GM21737 (cell line): Measurements from ENCODE around the gene ANKRD13D.

ENCODE experiments used
- ATAC-seq: cut with Tn5 transposase; IDR thresholded peaks from one replicate; pipeline ENCODE4 v1.9.1; 2021; ENCODE audit warnings: mild to moderate bottlenecking, moderate library complexity; ENCODE audit not compliant: unreplicated experiment

The ANKRD13D gene

GRCh38 chr11:67302571-67303131, 13.5 kb downstream of the ANKRD13D start:
- ATAC-seq: no peak

GRCh38 chr11:67303132-67303834, 14.2 kb downstream of the ANKRD13D start, which contains the start of gene SSH3:
TSS of gene SSH3 (plus strand) at chr11:67303530. CDS start at chr11:67303626, 96 bp downstream.
- no peak for ATAC-seq

- ATAC-seq: no peak
These were observed 14.8 kb downstream of the ANKRD13D start for GRCh38 chr11:67303835-67304411.

- no peak for ATAC-seq
These were observed 15.5 kb downstream of the ANKRD13D start for GRCh38 chr11:67304511-67305113.

GRCh38 chr11:67306769-67307544, 17.9 kb downstream of the ANKRD13D start:
- ATAC-seq: no peak

- ATAC-seq: no peak
These were observed 18.5 kb downstream of the ANKRD13D start for GRCh38 chr11:67307545-67308001.

GRCh38 chr11:67308031-67308866, 19.1 kb downstream of the ANKRD13D start:
- no peak for ATAC-seq

- ATAC-seq: no peak
These were observed 20.1 kb downstream of the ANKRD13D start for GRCh38 chr11:67309166-67309565.

- no peak for ATAC-seq
These were observed 20.6 kb downstream of the ANKRD13D start for GRCh38 chr11:67309661-67310061.

- ATAC-seq: no peak
These were observed 21.3 kb downstream of the ANKRD13D start for GRCh38 chr11:67310246-67311050.

- ATAC-seq: no peak
These were observed 22.0 kb downstream of the ANKRD13D start for GRCh38 chr11:67311051-67311555.

GRCh38 chr11:67311556-67312082, 22.5 kb downstream of the ANKRD13D start:
- no peak for ATAC-seq

- ATAC-seq: no peak
These were observed 23.3 kb downstream of the ANKRD13D start for GRCh38 chr11:67312187-67313021.

- ATAC-seq: no peak
These were observed 24.2 kb downstream of the ANKRD13D start for GRCh38 chr11:67313125-67313890.

- ATAC-seq: no peak
These were observed 25.1 kb downstream of the ANKRD13D start for GRCh38 chr11:67314218-67314617.

- no peak for ATAC-seq
These were observed 26.3 kb downstream of the ANKRD13D start for GRCh38 chr11:67315325-67315909.

- no peak for ATAC-seq
These were observed 27.7 kb downstream of the ANKRD13D start for GRCh38 chr11:67316882-67317204.
